GM12892 (cell line): ENCODE results near the gene GSTA1.

Experiments used
- POLR2A ChIP-seq: IDR thresholded peaks from 2 replicates; pipeline ENCODE4 v1.6.1; 2011; ENCODE audit warnings: low read depth, low read length, control low read depth
- POLR2AphosphoS5 ChIP-seq: IDR thresholded peaks from 2 replicates; pipeline ENCODE4 v1.6.1; 2011; ENCODE audit warnings: low read depth, low read length, control low read depth
- TAF1 ChIP-seq: IDR thresholded peaks from 2 replicates; pipeline ENCODE4 v1.6.1; 2011; ENCODE audit warnings: low read depth, mild to moderate bottlenecking, control low read depth, low read length, borderline replicate concordance

GRCh38 chr6:52741872-52742271 lies 61.7 kb downstream of the GSTA1 start:
- no peak for TF ChIP-seq POLR2A
- no peak for TF ChIP-seq TAF1
- no peak for TF ChIP-seq POLR2AphosphoS5
